ENCODE results near the gene FAF1.

Gene FAF1

GRCh38 chr1:50426108-50426700 is 533.9 kb downstream of the FAF1 start:
- no peak for DNase-seq (ENCODE audit: low read depth)

GRCh38 chr1:50425376-50426107 is 534.5 kb downstream of the FAF1 start:
- no peak for DNase-seq (ENCODE audit: low read depth)

- DNase-seq (ENCODE audit: low read depth): no peak
Measured at GRCh38 chr1:50424884-50425375, 535.1 kb downstream of the FAF1 start.

GRCh38 chr1:50424045-50424883 is 535.8 kb downstream of the FAF1 start:
- DNase-seq (ENCODE audit: low read depth): no peak

GRCh38 chr1:50423670-50424000 is 536.4 kb downstream of the FAF1 start:
- DNase-seq (ENCODE audit: low read depth): no peak

- DNase-seq (ENCODE audit: low read depth): no peak
Measured at GRCh38 chr1:50422946-50423669, 537.0 kb downstream of the FAF1 start, which contains the start of gene DMRTA2. Gene DMRTA2 (minus strand): TSS chr1:50423443. CDS start chr1:50421536, 1,907 bp downstream.

GRCh38 chr1:50422675-50422945 is 537.5 kb downstream of the FAF1 start:
- DNase-seq (ENCODE audit: low read depth): no peak

- DNase-seq (ENCODE audit: low read depth): no peak
Measured at GRCh38 chr1:50421768-50422674, 538.0 kb downstream of the FAF1 start.

- DNase-seq (ENCODE audit: low read depth): no peak
Measured at GRCh38 chr1:50421366-50421748, 538.7 kb downstream of the FAF1 start.

- DNase-seq (ENCODE audit: low read depth): no peak
Measured at GRCh38 chr1:50420689-50421365, 539.2 kb downstream of the FAF1 start.

- no peak for DNase-seq (ENCODE audit: low read depth)
Measured at GRCh38 chr1:50419907-50420677, 540.0 kb downstream of the FAF1 start.

GRCh38 chr1:50419192-50419906 is 540.7 kb downstream of the FAF1 start:
- DNase-seq (ENCODE audit: low read depth): no peak

GRCh38 chr1:50418600-50419109 is 541.4 kb downstream of the FAF1 start:
- DNase-seq (ENCODE audit: low read depth): no peak

GRCh38 chr1:50417946-50418599 is 542.0 kb downstream of the FAF1 start:
- DNase-seq (ENCODE audit: low read depth): no peak

- DNase-seq (ENCODE audit: low read depth): no peak
Measured at GRCh38 chr1:50417507-50417906, 542.6 kb downstream of the FAF1 start.

GRCh38 chr1:50416553-50417453 is 543.3 kb downstream of the FAF1 start:
- no peak for DNase-seq (ENCODE audit: low read depth)

GRCh38 chr1:50416150-50416527 is 543.9 kb downstream of the FAF1 start:
- no peak for DNase-seq (ENCODE audit: low read depth)

Data from HS-27A (cell line).